GM19193 (cell line): ENCODE data around the gene KRTAP10-9.

Source experiments
- POLR2A ChIP-seq: IDR thresholded peaks from 4 replicates; pipeline ENCODE4 v1.6.1; 2011; ENCODE audit not compliant: insufficient read depth, insufficient read length; ENCODE audit errors: extremely low read depth

The KRTAP10-9 gene

DNA sequence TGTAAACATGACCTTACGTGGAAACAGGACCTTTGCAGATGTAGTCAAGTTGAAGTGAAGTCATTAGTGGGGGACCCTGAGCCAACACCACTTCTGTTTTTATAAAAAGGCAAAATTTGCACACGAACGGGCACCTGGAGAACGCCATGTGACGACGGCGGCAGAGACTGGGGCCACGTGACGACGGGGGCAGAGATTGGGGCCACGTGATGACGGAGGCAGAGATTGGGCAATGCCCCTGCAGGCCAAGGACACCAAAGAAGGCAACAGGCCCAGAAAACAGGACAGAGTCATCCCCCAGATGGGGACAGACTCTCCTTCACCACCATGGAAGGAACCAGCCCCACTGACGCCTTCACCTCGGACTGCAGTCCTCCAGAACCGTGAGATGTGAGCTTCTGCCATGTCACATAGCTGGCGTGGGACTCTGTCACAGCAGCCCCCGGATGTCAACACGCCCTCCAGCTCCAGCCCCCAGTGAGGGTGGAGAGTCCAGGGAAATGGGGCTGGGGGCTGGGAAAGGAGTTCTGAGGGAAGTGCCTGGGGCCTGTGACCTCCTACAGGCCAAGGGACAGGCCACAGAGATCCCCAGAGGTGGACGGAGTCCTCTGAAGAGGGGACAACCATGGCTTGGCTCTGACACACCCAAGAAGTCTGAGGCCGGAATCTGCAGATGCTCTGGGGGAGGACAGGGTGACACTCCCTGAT is 23.5 kb downstream of the KRTAP10-9 start:
- TF ChIP-seq POLR2A, result no peak

DNA sequence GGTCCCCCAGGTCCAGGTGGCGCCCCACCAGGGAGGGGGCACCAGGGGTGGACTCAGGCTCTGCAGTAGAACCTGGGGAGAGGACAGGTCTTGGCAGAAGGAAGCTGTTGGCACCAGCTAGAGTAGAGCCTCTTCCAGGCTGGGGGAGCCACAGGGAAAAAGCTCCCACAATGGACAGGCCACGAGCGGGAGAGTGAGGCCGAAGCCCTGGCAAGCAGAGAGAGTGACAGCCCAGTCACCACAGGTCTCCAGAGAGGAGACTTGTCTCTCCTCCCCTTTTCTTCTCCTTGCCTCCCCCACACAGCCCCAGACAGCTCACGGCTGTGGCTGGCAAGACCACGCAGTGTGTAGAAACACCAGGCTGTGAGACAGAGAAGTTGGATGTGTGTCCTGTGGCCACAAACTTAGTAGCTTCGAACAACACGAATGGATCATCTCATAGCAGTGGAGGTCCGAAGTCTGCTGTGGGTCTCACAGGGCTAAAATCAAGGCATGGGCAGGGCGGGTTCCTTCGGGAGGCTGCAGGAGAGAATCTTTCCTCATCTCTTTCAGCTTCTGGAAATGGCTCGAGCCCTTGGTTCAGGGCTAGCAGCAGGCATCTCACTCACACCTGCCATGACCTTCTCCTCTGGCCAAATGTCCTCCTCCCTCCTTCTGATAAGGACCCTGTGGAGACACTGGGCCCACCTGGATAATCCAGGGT is 24.2 kb downstream of the KRTAP10-9 start:
- TF ChIP-seq POLR2A, result no peak

DNA sequence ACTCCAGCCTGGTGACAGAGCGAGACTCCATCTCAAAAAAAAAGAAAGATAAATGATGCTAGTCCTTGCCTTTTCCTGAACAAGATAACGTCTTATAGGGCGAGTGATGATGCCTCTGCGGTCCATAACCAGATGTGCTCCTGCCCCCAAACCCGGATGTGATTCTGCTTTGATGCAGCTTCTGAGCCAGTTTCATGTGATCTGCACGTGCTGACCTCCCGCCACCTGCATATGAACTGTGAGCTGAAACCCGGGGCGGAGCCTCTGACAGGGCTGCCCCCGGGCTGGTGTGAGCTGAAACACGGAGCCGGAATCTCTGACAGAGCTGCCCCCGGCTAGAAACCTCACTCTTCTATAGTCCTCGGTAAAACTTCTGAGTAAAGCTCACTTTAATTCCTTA is 26.2 kb downstream of the KRTAP10-9 start:
- no peak for TF ChIP-seq POLR2A

GRCh38 chr21:44653656-44654575 is 27.0 kb downstream of the KRTAP10-9 start:
- no peak for TF ChIP-seq POLR2A

- no peak for TF ChIP-seq POLR2A
These were observed 27.8 kb downstream of the KRTAP10-9 start, which contains the start of gene KRTAP12-4 for GRCh38 chr21:44654576-44655175. Gene KRTAP12-4 (minus strand): TSS chr21:44654659. CDS start chr21:44654614, 45 bp downstream.

- TF ChIP-seq POLR2A, result no peak
These were observed 30.0 kb downstream of the KRTAP10-9 start for GRCh38 chr21:44656868-44657267.

- TF ChIP-seq POLR2A, result no peak
These were observed 31.0 kb downstream of the KRTAP10-9 start, which contains the start of gene KRTAP12-3 for GRCh38 chr21:44657635-44658540. Gene KRTAP12-3 (plus strand): TSS chr21:44657932. CDS start chr21:44657980, 48 bp downstream.

DNA sequence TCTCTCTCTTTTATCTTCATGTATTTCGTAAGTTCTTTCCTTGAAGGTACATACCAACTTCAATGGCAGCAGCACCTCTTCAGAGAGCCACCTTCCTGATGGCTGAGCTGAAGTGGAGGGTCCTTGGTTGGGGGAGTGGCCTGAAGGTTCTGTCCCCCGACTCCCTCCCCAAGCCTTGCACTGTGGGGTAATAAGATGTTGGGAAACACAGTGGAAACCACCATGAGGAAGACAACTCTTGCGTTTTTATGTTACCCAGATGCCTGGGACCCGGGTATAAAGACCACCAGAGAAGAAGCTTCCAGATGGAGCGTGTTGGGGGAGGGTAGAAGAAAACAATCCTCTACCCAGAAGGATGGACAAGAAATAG is 31.6 kb downstream of the KRTAP10-9 start:
- TF ChIP-seq POLR2A, result no peak

GRCh38 chr21:44658913-44659595 is 32.2 kb downstream of the KRTAP10-9 start:
- no peak for TF ChIP-seq POLR2A

GRCh38 chr21:44664691-44665090 is 37.8 kb downstream of the KRTAP10-9 start:
- TF ChIP-seq POLR2A, result no peak

DNA sequence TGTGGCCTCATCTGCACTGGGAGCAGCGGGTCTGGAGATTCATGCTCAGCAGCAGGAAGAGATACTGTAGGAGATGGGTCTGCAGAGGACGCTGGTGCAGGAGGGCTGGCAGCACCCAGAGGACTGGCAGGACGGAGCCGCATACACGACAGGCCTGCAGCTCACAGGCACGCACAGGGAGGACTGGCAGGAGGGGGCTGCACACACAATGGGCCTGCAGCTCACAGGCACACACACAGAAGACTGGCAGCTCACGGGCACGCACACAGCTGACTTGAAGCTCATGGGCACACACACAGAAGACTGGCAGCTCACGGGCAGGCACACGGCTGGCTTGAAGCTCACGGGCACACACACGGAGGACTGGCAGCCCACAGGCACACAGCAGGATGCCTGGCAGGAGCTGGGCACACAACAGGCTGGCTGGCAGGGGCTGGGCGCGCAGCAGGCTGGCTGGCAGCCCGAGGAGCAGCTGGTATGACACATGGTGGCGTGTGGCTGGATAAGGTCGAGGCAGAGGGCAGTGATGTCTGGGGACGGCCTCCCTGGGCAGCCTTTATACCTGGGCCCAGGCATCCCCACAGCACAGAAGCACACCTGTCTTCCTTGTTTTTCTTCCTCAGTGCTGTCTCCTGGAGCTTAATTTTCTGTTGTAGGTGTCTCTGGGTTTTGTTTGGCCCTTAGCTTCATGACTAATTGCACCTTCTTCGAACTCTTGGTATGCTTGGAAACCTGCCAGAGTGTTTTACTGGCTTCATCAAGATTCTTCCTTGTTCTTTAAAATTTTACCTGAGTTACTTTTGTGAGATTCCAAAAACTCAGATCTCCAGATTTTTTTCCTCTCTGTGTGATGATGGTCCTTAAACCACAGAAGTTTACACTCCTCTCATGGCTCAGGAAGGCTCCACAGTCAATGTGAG is 39.8 kb downstream of the KRTAP10-9 start, which contains the start of gene KRTAP12-2:
Gene KRTAP12-2 (minus strand): TSS at position 527 of the 920 bp plus-strand sequence. CDS start 41 bp downstream, at position 486.
- no peak for TF ChIP-seq POLR2A

DNA sequence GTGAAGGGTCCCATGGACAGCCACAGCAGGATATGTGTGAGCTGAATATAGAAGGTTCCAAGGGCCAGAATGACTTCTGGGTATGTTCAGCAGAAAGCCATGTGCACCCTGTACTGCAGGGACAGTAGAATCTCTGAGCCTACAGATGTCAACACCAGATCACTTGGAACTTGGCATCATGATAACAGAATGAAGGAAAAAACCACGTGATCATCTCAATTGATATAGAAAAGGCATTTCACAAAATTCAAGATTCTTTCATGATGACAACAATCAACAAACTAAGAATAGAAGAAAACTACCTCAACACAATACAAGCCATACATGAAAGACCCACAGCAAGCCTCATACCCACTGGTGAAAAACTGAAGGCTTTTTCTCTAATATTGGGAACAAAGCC is 40.7 kb downstream of the KRTAP10-9 start:
- no peak for TF ChIP-seq POLR2A

DNA sequence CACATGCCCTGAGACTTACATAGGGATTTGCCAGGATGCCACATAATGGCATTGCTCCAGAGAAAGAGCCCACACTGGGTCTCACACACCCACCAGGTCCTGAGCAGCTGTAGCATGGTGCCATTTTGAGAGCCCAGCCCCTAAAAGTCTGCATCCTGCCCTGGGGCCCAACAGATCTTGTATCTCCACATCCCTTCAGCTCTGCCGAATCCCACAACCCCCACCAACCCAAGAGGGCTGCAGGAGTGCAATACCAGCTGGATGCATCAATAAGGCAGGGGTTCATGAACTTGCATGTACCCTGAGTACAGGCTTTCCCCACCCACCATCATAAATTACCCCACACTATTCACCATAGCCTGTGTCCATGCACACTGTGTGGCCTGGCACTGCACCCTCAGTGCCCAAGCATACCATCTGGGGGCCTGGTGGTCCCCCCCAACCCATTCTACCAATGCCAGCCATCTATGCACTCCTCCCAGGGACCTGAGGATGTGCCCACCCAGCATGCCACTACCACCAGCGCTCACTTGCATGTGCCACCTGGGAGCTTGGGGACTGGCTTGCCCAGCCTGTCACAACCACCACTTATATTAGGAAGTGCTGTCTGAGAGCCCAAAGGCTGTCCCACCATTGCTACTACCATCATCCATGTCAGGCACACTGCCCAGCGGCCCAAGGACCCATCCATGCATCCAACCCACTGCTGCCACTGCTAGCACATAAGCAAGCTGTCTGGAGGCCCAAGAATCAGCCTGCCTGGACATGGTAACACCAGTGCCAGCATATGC is 43.9 kb downstream of the KRTAP10-9 start:
- TF ChIP-seq POLR2A, result no peak
